Keratinocyte (primary cell): ENCODE data around the gene ADCY10.

Experiments used
- EZH2 ChIP-seq: IDR thresholded peaks from one replicate; pipeline ENCODE4 v1.6.1; 2012; ENCODE audit warnings: inconsistent platforms, mild to moderate bottlenecking, low read length, moderate library complexity
- TF ChIP-seq, protein P1 (sequence below), 3 experiments: IDR thresholded peaks in 1 of 3; conservative IDR thresholded peaks in 1 of 3; optimal IDR thresholded peaks in 1 of 3; 2 replicates in 2 of 3; 3 replicates in 1 of 3; pipeline versions ENCODE3 to v1.5.1; 2011; ENCODE audit warnings: low read length in 3 of 3, mild to moderate bottlenecking in 3 of 3, moderate library complexity in 2 of 3, control low read depth in 1 of 3, inconsistent platforms in 1 of 3; ENCODE audit not compliant: insufficient read depth in 2 of 3; ENCODE audit errors: extremely low read depth in 1 of 3

DNA sequence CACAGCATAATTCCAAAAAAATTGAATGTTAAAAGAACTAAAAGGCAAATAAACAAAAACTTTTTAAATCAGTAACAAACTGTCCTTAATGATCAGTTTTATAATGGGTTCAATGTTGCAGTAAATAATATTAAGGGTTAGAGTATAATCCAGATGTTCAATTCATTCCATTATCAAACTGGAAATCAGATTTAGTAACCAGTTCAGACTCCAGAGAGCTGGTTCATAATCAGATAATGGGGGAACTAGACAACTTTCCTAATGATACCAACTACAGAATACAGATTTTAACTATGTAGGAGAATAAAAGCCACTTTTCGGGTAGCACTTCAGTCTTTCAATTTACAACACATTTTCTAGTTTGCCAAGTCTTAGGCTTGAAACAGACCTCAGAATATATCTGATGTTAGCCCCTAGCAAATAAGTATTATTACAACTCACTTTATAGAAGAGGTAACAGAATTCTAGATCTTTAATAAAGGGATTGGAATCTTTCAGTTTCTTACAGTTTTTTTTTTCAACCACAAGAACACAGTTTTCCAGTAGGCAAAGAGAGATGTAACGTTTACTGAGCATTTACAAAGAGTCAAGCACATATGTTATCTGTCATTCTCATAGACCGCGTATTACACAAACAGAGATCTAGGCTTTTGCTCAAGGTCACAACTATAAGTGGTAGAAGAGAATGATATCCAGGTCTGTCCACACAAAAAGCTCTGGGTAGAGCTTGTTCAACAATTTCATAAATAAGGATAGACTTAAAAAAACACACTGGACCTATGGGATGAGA, 20.7 kb upstream of the ADCY10 start:
- TF ChIP-seq, protein P1, sequence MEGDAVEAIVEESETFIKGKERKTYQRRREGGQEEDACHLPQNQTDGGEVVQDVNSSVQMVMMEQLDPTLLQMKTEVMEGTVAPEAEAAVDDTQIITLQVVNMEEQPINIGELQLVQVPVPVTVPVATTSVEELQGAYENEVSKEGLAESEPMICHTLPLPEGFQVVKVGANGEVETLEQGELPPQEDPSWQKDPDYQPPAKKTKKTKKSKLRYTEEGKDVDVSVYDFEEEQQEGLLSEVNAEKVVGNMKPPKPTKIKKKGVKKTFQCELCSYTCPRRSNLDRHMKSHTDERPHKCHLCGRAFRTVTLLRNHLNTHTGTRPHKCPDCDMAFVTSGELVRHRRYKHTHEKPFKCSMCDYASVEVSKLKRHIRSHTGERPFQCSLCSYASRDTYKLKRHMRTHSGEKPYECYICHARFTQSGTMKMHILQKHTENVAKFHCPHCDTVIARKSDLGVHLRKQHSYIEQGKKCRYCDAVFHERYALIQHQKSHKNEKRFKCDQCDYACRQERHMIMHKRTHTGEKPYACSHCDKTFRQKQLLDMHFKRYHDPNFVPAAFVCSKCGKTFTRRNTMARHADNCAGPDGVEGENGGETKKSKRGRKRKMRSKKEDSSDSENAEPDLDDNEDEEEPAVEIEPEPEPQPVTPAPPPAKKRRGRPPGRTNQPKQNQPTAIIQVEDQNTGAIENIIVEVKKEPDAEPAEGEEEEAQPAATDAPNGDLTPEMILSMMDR (optimal IDR thresholded peaks at IDR 0.05 in 1 of 3, IDR thresholded peaks at IDR 0.05 in 1 of 3, conservative IDR thresholded peaks at IDR 0.05 in 1 of 3; ENCODE audit: extremely low read depth in 1 of 3, insufficient read depth in 2 of 3, low read length in 3 of 3): no peak
- TF ChIP-seq EZH2: no peak
